Adrenal gland (tissue), 5 donors: ENCODE measurements around the gene RHOBTB3.
"Not testable (repeated sequence)": the region's sequence is repeated elsewhere in the genome, so short reads cannot be mapped to it uniquely, and the experiment has no call there.

Experiments used
- CTCF ChIP-seq, 6 experiments: fragments of 450-650 bp in 4 of 6; fragments of 200-600 bp in 2 of 6; sonication (generic) in 1 of 6; IDR thresholded peaks; 1 replicate in 5 of 6; 2 replicates in 1 of 6; pipeline versions ENCODE4 v1.5.1 to v1.8.0; 2016 to 2021; ENCODE audit warnings: antibody characterized with exemption in 6 of 6, mild to moderate bottlenecking in 2 of 6, moderate library complexity in 1 of 6
- POLR2A ChIP-seq, 2 donors: fragments of 450-650 bp; IDR thresholded peaks; one replicate each; pipeline ENCODE4 v1.6.1; 2017; ENCODE audit warnings: antibody characterized with exemption in 2 of 2, mild to moderate bottlenecking in 2 of 2, moderate library complexity in 1 of 2
- donor health status: DM: no; HTN: no; CAD: no.

- TF ChIP-seq CTCF, POLR2A (IDR thresholded peaks at IDR 0.05): not testable (repeated sequence)
These were observed 20.3 kb upstream of the RHOBTB3 start for GRCh38 chr5:95710651-95711500.
